HCT116 (cell line): Measurements from ENCODE around the gene GGT7.

ENCODE experiments used
- CEBPB ChIP-seq: IDR thresholded peaks from 2 replicates; pipeline ENCODE4 v1.6.1; 2012; ENCODE audit warnings: low read depth
- EZH2 ChIP-seq: fragments of 200-600 bp; sonication (generic); IDR thresholded peaks from 2 replicates; pipeline ENCODE4 v1.6.1; 2017; ENCODE audit warnings: antibody characterized with exemption, mixed run types
- POLR2A ChIP-seq: IDR thresholded peaks from 2 replicates; pipeline ENCODE4 v1.7.0; 2011; ENCODE audit warnings: borderline replicate concordance; ENCODE audit not compliant: insufficient read depth, insufficient read length; ENCODE audit errors: extremely low read depth
- POLR2AphosphoS5 ChIP-seq: IDR thresholded peaks from 2 replicates; pipeline ENCODE4 v1.6.1; 2011; ENCODE audit warnings: mild to moderate bottlenecking, low read depth, low read length, moderate library complexity
- SRF ChIP-seq: IDR thresholded peaks from 2 replicates; pipeline ENCODE4 v1.6.1; 2012; ENCODE audit warnings: low read depth
- ZFX ChIP-seq: fragments of 450-650 bp; IDR thresholded peaks from 2 replicates; pipeline ENCODE4 v1.6.1; 2017
- TF ChIP-seq, protein P1 (sequence below), 3 experiments: fragments of 200-600 bp in 1 of 3; sonication (generic) in 1 of 3; IDR thresholded peaks in 2 of 3; conservative IDR thresholded peaks in 1 of 3; 2 replicates each; pipeline ENCODE4 v1.5.1; 2012 to 2017; ENCODE audit warnings: low read depth in 2 of 3, low read length in 2 of 3, antibody characterized with exemption in 1 of 3, borderline replicate concordance in 1 of 3, control low read depth in 1 of 3, mild to moderate bottlenecking in 1 of 3, mixed read lengths in 1 of 3, mixed run types in 1 of 3, moderate library complexity in 1 of 3; ENCODE audit not compliant: insufficient read depth in 1 of 3
- TF ChIP-seq, protein P2 (sequence below): IDR thresholded peaks from 2 replicates; pipeline ENCODE4 v1.6.1; 2011; ENCODE audit warnings: mild to moderate bottlenecking, low read length, moderate library complexity; ENCODE audit not compliant: insufficient replicate concordance; ENCODE audit errors: extremely low read depth
- TF ChIP-seq, protein P3 (sequence below): IDR thresholded peaks from 2 replicates; pipeline ENCODE4 v1.6.1; 2012

DNA sequence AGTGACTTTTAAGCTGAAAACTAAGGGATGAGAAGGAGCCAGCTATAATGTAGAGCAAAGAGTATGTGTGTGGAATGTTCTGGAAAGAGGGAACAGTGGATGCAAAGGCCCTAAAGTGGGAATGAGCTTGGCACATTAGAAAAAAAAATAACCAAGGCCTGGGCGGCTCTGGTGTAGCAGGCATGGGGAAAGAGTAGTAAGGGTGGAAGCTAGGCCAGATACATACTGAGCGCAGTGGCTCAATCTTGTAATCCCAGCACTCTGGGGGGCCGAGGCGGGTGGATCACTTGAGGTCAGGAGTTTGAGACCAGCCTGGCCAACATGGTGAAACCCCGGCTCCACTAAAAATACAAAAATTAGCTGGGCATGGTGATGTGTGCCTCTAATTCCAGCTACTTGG is 8.4 kb downstream of the GGT7 start:
- no peak for TF ChIP-seq ZFX
- no peak for TF ChIP-seq POLR2AphosphoS5
- TF ChIP-seq, protein P1, sequence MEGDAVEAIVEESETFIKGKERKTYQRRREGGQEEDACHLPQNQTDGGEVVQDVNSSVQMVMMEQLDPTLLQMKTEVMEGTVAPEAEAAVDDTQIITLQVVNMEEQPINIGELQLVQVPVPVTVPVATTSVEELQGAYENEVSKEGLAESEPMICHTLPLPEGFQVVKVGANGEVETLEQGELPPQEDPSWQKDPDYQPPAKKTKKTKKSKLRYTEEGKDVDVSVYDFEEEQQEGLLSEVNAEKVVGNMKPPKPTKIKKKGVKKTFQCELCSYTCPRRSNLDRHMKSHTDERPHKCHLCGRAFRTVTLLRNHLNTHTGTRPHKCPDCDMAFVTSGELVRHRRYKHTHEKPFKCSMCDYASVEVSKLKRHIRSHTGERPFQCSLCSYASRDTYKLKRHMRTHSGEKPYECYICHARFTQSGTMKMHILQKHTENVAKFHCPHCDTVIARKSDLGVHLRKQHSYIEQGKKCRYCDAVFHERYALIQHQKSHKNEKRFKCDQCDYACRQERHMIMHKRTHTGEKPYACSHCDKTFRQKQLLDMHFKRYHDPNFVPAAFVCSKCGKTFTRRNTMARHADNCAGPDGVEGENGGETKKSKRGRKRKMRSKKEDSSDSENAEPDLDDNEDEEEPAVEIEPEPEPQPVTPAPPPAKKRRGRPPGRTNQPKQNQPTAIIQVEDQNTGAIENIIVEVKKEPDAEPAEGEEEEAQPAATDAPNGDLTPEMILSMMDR (IDR thresholded peaks at IDR 0.05 in 2 of 3, conservative IDR thresholded peaks at IDR 0.05 in 1 of 3; ENCODE audit: borderline replicate concordance in 1 of 3, insufficient read depth in 1 of 3, low read depth in 2 of 3, low read length in 2 of 3): no peak
- TF ChIP-seq POLR2A: no peak
- TF ChIP-seq EZH2: no peak
- no peak for TF ChIP-seq CEBPB
- TF ChIP-seq SRF: no peak
- TF ChIP-seq, protein P2, sequence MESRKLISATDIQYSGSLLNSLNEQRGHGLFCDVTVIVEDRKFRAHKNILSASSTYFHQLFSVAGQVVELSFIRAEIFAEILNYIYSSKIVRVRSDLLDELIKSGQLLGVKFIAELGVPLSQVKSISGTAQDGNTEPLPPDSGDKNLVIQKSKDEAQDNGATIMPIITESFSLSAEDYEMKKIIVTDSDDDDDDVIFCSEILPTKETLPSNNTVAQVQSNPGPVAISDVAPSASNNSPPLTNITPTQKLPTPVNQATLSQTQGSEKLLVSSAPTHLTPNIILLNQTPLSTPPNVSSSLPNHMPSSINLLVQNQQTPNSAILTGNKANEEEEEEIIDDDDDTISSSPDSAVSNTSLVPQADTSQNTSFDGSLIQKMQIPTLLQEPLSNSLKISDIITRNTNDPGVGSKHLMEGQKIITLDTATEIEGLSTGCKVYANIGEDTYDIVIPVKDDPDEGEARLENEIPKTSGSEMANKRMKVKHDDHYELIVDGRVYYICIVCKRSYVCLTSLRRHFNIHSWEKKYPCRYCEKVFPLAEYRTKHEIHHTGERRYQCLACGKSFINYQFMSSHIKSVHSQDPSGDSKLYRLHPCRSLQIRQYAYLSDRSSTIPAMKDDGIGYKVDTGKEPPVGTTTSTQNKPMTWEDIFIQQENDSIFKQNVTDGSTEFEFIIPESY: no peak
- TF ChIP-seq, protein P3, sequence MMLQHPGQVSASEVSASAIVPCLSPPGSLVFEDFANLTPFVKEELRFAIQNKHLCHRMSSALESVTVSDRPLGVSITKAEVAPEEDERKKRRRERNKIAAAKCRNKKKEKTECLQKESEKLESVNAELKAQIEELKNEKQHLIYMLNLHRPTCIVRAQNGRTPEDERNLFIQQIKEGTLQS: no peak
